Hematopoietic multipotent progenitor cell treated with erythropoietin and hydrocortisone succinate and interleukin-3 and kit ligand, for 6 days (in vitro differentiated cells): ENCODE data around the gene NOC4L.
"Not testable (repeated sequence)": the region's sequence is repeated elsewhere in the genome, so short reads cannot be mapped to it uniquely, and the experiment has no call there.

Experiments
- DNase-seq: peaks from one replicate; pipeline ENCODE4 v3.0.0-alpha.2; 2015

NOC4L gene

GRCh38 chr12:132144115-132144809 is at the start of gene NOC4L, which contains the start of gene DDX51:
NOC4L (plus strand) TSS chr12:132144457; CDS start chr12:132144489, 32 bp downstream.
DDX51 (minus strand) TSS chr12:132144319; CDS start chr12:132144296, 23 bp downstream.
- peak; percentile 95 for DNase-seq

GRCh38 chr12:132095520-132096409 is 48.5 kb upstream of the NOC4L start:
- no peak for DNase-seq

GRCh38 chr12:132099739-132100138 is 44.5 kb upstream of the NOC4L start:
- DNase-seq = no peak

- no peak for DNase-seq
Measured at GRCh38 chr12:132100306-132101065, 43.8 kb upstream of the NOC4L start.

- DNase-seq = no peak
Measured at GRCh38 chr12:132102297-132102696, 42.0 kb upstream of the NOC4L start.

GRCh38 chr12:132103072-132103471 is 41.2 kb upstream of the NOC4L start:
- not testable (repeated sequence) for DNase-seq

GRCh38 chr12:132103542-132104308 is 40.5 kb upstream of the NOC4L start:
- DNase-seq = no peak

- no peak for DNase-seq
Measured at GRCh38 chr12:132105467-132105866, 38.8 kb upstream of the NOC4L start.

- DNase-seq = no peak
Measured at GRCh38 chr12:132106921-132107320, 37.3 kb upstream of the NOC4L start.

- no peak for DNase-seq
Measured at GRCh38 chr12:132108211-132108832, 35.9 kb upstream of the NOC4L start.

GRCh38 chr12:132109741-132110140 is 34.5 kb upstream of the NOC4L start:
- no peak for DNase-seq

GRCh38 chr12:132110677-132111076 is 33.6 kb upstream of the NOC4L start:
- no peak for DNase-seq

GRCh38 chr12:132111654-132112304 is 32.5 kb upstream of the NOC4L start:
- DNase-seq = no peak

- no peak for DNase-seq
Measured at GRCh38 chr12:132114667-132115066, 29.6 kb upstream of the NOC4L start.

GRCh38 chr12:132115500-132115899 is 28.8 kb upstream of the NOC4L start:
- DNase-seq = no peak

- DNase-seq = no peak
Measured at GRCh38 chr12:132116709-132117557, 27.3 kb upstream of the NOC4L start.

- no peak for DNase-seq
Measured at GRCh38 chr12:132117558-132117875, 26.7 kb upstream of the NOC4L start.

- DNase-seq = no peak
Measured at GRCh38 chr12:132118876-132119275, 25.4 kb upstream of the NOC4L start.

- DNase-seq = no peak
Measured at GRCh38 chr12:132121283-132121682, 23.0 kb upstream of the NOC4L start.

GRCh38 chr12:132123970-132124765 is 20.1 kb upstream of the NOC4L start:
- DNase-seq = no peak
